Measurements from ENCODE around the gene MED28.
"Not testable (repeated sequence)": the region's sequence is repeated elsewhere in the genome, so short reads cannot be mapped to it uniquely, and the experiment has no call there.

The MED28 gene

DNA sequence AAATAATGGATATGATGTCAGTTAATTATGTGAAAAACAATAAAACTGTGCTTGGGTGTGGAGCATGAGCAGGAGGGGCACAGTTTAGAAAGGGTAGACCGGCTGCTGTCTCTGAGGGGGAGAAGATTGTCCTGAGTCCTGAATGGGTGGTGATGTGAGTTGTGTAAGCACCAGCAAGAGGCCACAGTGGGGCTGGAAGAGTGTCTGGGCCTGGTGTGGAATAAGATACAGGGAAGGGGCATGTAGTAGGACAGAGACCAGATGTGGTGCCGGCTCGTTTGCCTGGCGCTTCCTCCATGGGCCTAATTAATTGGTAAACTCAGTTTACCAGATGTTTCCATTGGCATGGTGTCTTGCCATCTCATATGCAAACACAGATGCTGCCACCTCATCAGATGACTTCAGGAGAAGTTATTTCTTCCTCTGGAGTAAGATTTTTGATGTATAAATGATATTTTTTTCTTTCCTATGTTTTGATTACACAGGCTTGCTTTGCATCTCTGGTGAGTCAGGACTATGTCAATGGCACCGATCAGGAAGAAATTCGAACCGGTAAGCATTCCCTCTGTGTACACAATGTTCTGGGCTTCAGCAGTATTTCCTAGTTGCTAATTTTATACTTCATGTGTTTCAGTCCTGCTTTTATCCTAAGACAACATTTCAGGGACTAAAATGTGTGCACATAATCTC, 5.1 kb downstream of the MED28 start:
- FAIRE-seq, result no peak

- no peak for FAIRE-seq
These were observed 9.1 kb downstream of the MED28 start for GRCh38 chr4:17623451-17624001.

GRCh38 chr4:17624821-17625220, 10.4 kb downstream of the MED28 start:
- no peak for FAIRE-seq

- no peak for FAIRE-seq
These were observed 15.8 kb downstream of the MED28 start for GRCh38 chr4:17630228-17630627.

DNA sequence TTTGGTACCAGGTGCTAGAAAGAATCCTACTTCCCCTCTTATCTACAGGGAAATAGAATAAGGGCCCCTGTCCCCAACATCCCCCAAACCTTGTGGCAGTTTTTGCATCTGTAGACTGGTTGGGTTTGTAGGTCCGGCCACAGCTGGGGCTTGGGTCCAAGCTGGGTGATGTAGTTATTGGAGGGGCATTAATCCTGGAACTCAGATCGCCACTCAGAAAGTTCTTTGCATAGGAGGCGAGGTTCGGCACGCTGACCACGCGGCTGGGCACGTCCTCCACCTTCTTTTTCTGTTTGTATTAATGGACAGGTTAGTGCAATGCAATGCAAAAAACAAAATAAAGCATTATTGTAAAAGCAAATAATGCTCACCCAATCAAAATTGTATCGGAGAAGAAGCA, 19.2 kb downstream of the MED28 start:
- no peak for FAIRE-seq

- FAIRE-seq, result no peak
These were observed 20.6 kb downstream of the MED28 start for GRCh38 chr4:17635056-17635455.

DNA sequence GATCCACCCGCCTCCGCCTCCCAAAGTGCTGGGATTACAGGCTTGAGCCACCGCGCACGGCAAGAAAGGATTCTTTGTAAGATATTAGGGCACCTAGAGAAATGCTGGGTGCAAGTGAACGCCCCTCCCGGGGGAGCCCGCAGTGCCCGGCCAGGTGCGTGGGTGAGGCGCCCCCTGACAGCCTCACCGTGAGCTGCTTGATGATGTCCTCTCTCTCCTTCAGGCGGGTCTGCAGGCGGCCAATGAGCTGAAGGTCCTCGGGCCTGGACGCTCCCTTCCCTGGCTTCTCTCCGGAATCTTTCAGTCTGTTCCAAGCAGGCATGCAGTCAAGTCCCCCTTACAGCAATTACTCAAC, 21.9 kb downstream of the MED28 start:
- no peak for FAIRE-seq

GRCh38 chr4:17636696-17637622, 22.5 kb downstream of the MED28 start:
- no peak for FAIRE-seq

DNA sequence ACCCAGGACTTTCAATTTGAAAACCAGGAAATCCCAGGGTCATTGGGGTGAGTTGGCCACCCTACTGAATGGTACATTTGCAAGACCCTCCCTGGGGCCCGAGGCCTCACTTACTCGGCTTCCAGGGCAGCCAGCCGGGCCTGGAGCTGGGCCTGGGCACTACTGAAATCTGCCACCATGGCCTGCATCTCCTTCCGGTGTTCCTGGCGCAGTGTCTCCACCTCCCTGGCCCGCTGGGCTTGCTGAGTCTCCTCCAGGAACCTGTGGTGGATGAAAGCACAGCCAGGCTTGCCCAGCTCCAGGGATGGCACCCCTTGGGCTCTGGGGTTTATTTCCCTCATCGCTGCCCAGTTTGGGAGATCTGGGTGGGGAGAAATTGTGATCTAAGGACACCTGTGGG, 24.7 kb downstream of the MED28 start:
- no peak for FAIRE-seq

DNA sequence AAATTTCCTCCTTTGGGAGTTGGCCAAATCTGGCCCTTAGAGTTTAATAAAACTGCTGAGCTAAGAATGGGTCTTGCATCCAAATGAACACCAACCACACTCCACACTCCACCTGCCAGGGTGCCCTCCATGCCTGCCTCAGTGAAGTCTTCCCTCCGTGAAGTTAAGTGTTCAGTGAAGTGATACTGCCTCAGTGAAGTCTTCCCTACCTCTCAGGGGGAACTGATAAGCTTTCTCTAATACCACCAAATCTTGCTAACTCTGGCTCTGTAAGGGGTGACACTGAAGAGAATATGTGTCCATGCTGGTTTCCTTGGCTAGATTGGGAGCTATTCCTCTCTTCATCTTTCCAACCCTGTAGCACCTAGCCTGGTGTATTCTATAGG, 27.9 kb downstream of the MED28 start:
- FAIRE-seq, result no peak

- FAIRE-seq, result no peak
These were observed 32.3 kb downstream of the MED28 start for GRCh38 chr4:17646693-17647092.

- no peak for FAIRE-seq
These were observed 32.9 kb downstream of the MED28 start for GRCh38 chr4:17647176-17647806.

- no peak for FAIRE-seq
These were observed 33.5 kb downstream of the MED28 start for GRCh38 chr4:17647927-17648326.

DNA sequence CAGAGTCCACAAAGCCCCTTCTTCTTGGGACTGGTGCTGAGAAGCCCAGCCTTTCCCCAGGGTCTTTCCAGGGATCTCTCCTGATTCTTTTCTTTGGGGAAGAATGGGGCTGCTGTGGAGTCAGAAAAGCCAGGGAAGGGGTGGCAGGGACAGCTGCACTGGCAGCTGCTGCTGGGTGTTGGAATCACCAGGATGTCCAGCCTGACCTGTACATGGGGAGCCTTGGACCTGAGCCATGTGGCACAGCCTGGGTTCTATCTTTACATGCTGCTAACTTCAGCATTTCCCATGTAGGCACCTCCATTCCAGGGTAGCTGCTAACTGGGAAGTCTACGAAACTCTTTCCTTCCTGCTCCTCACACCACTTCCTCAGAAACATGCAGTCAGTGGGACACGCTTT, 36.0 kb downstream of the MED28 start:
- no peak for FAIRE-seq

DNA sequence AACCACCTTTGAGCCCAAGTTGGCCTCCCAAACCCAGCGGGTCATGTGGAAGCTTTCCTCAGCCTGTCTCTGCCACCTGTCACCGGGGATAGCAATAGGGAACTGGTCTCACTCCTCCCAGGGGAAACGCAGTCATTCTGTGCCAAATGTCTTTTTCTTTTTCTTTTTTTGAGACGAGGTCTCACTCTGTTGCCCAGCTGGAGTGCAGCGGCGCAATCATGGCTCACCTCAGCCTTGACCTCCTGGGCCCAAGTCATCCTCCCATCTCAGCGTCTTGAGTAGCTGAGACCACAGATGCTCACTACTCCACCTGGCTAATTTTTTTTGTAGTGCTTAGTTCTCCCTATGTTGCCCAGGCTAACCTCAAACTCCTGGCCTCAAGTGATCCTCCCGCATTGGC, 40.3 kb downstream of the MED28 start:
- no peak for FAIRE-seq

DNA sequence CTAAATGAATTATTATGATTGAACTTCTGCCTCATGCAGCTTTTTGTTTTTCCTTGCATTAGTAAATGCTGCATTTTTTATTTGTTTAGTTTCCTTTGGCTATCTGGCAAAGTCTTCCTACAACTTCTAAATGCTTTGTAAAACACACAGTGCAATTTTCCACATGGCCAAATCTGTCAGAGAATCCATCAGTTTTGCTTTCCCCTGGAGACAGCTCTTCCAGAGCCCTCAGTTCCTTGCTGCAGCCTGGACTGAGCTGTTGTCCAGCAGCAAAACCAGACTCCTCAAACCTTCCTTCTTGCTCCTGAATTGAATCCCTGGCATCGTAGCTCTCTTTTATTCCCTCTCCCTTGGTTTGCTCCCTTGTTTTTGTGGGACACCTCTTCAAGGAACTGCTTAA, 42.6 kb downstream of the MED28 start:
- FAIRE-seq, result no peak

DNA sequence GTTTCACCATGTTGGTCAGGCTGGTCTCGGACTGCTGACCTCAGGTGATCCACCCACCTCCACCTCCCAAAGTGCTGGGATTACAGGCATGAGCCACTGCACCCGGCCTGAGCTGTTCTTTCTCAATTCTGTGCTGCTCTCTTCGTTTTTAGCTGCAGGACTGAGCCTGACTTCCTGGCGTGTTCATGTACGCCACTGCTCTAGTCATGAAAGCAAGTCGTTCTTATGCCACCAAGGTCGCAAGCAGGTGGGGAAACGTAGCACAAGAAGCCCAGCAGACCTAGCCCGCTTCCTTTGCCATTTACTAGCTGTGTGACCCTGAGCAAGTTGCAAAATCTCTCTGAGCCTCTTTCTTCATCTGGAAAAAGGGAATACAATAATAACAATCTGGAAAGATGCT, 43.4 kb downstream of the MED28 start:
- no peak for FAIRE-seq

DNA sequence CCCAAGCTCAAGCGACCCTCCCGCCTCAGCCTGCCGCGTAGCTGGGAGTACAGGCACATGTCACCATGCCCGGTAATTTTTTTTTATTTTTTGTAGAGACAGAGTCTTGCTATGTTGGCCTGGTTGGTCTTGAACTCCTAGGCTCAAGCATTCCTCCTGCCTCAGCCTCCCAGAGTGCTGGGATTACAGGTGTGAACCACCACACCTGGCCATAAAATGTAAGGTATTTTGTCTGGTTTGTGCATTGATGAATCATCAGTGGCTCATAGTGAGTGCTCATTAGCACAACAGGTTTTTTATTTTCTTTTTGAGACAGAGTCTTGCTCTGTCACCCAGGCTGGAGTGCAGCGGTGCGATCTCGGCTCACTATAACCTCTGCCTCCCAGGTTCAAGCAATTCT, 44.8 kb downstream of the MED28 start:
- FAIRE-seq, result not testable (repeated sequence)

- no peak for FAIRE-seq
These were observed 48.3 kb downstream of the MED28 start for GRCh38 chr4:17662694-17663093.

- FAIRE-seq, result no peak
These were observed 50.3 kb downstream of the MED28 start for GRCh38 chr4:17664755-17665154.

DNA sequence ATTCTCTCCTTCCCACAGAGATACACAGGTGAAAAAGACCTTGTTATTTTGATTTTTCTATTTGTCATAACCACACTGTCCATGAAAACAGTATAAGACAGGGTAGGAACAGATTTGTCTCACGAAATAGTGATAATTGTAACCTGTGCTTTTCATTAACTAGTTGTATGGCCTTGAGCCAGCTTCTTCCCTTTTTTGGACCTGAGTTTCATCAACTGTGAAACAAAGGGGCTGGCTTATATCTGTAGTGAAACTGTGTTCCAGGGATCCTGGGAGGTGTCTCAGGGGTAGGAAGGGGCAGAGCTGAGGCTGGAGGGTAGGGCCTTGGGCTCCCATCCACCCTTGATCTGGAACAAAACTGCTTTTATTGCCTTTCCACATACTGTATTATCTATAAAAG, 50.9 kb downstream of the MED28 start:
- FAIRE-seq, result no peak

GRCh38 chr4:17665852-17666251, 51.4 kb downstream of the MED28 start:
- no peak for FAIRE-seq

DNA sequence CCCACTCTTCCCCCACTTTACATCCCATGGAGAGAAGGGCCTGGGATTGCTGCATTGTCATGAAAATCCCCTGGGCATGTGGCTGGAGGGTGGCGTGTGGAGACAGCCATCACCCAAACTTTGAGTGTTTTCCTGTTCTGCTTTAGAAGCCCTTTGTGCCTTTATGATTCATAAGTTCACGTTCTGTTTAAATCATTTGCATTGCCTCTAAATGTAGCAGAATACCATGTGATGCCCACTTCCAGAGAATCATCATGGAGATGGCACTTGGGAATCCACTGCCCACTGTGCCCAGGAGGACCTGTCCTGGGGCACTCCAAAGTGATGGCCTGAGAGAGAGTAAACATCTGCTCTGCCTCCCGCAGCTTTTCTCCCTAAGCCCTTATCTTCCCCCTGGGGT, 52.8 kb downstream of the MED28 start:
- no peak for FAIRE-seq
